Measurements from ENCODE around the gene NDUFA3. TPM values are rescaled to one million over a fixed set of nuclear protein-coding genes. Genes with fewer than 3 reads are reported as not detected.

Gene NDUFA3
- total RNA-seq, 1 experiment from 2014 or later, result 144 TPM

- Histone ChIP-seq H3K4me3 (ENCODE audit: low read depth, low read length, poor library complexity, severe bottlenecking) (no peak overlapping the region), H3K36me3 (ENCODE audit: insufficient read depth, low read length, poor library complexity, severe bottlenecking) (peaks cover 86% of the 10 kb centered on the region), H3K27me3 (replicated peaks; ENCODE audit: insufficient read depth, low read depth, low read length, poor library complexity) (no peaks in the 10 kb centered on the region), H3K27ac (ENCODE audit: low read depth, low read length, poor library complexity, severe bottlenecking) (no peak overlapping the region), H3K4me1 (ENCODE audit: insufficient read depth, low read length, poor library complexity, severe bottlenecking) (peaks cover 5% of the 10 kb centered on the region), H3K9me3 (ENCODE audit: low read depth, low read length, poor library complexity, severe bottlenecking) (no peaks in the 10 kb centered on the region)
- POLR2A ChIA-PET (ENCODE audit: low non-redundant PET), result no interaction called here
- CTCF ChIA-PET, result no interaction called here
- TF ChIP-seq EZH2 (IDR thresholded peaks at IDR 0.05; ENCODE audit: borderline replicate concordance, low read depth, low read length, poor library complexity, severe bottlenecking) (no peak), CTCF (conservative IDR thresholded peaks at IDR 0.05; ENCODE audit: low read depth, low read length) (no peak)
- no TSS peak for BruUV-seq (replicated peaks)
- intact Hi-C loops (cut with micrococcal nuclease; ENCODE audit: unreplicated experiment), result no loop called here
- no peak for DNase-seq (ENCODE audit: low spot score)
These were observed 51.2 kb downstream of the NDUFA3 start for GRCh38 chr19:54153731-54154326.

- peaks cover 76% of the 10 kb centered on the region for H3K36me3 ChIP-seq (ENCODE audit: insufficient read depth, low read length, poor library complexity, severe bottlenecking)
- TF ChIP-seq CTCF (conservative IDR thresholded peaks at IDR 0.05; ENCODE audit: low read depth, low read length) (no peak), EZH2 (IDR thresholded peaks at IDR 0.05; ENCODE audit: borderline replicate concordance, low read depth, low read length, poor library complexity, severe bottlenecking) (no peak)
- H3K4me1 ChIP-seq (ENCODE audit: insufficient read depth, low read length, poor library complexity, severe bottlenecking), result peaks cover 6% of the 10 kb centered on the region
- ChIA-PET CTCF (no interaction called here), POLR2A (ENCODE audit: low non-redundant PET) (no interaction called here)
- H3K27me3 ChIP-seq (replicated peaks; ENCODE audit: insufficient read depth, low read depth, low read length, poor library complexity), result no peaks in the 10 kb centered on the region
- no peak for DNase-seq (ENCODE audit: low spot score)
- no TSS peak for BruUV-seq (replicated peaks)
- intact Hi-C loops (cut with micrococcal nuclease; ENCODE audit: unreplicated experiment), result no loop called here
- no peak overlapping the region for H3K4me3 ChIP-seq (ENCODE audit: low read depth, low read length, poor library complexity, severe bottlenecking)
- H3K9me3 ChIP-seq (ENCODE audit: low read depth, low read length, poor library complexity, severe bottlenecking), result no peaks in the 10 kb centered on the region
- peak overlapping the region; percentile 28 for H3K27ac ChIP-seq (ENCODE audit: low read depth, low read length, poor library complexity, severe bottlenecking)
These were observed 52.1 kb downstream of the NDUFA3 start for GRCh38 chr19:54154603-54155345.

GRCh38 chr19:54155694-54156093 lies 53.0 kb downstream of the NDUFA3 start:
- Histone ChIP-seq H3K9me3 (ENCODE audit: low read depth, low read length, poor library complexity, severe bottlenecking) (no peaks in the 10 kb centered on the region), H3K36me3 (ENCODE audit: insufficient read depth, low read length, poor library complexity, severe bottlenecking) (peaks cover 69% of the 10 kb centered on the region), H3K4me3 (ENCODE audit: low read depth, low read length, poor library complexity, severe bottlenecking) (no peak overlapping the region), H3K27ac (ENCODE audit: low read depth, low read length, poor library complexity, severe bottlenecking) (no peak overlapping the region), H3K27me3 (replicated peaks; ENCODE audit: insufficient read depth, low read depth, low read length, poor library complexity) (no peaks in the 10 kb centered on the region), H3K4me1 (ENCODE audit: insufficient read depth, low read length, poor library complexity, severe bottlenecking) (peaks cover 6% of the 10 kb centered on the region)
- BruUV-seq (replicated peaks), result no TSS peak
- ChIA-PET POLR2A (ENCODE audit: low non-redundant PET) (no interaction called here), CTCF (no interaction called here)
- TF ChIP-seq CTCF (conservative IDR thresholded peaks at IDR 0.05; ENCODE audit: low read depth, low read length) (no peak), EZH2 (IDR thresholded peaks at IDR 0.05; ENCODE audit: borderline replicate concordance, low read depth, low read length, poor library complexity, severe bottlenecking) (no peak)
- intact Hi-C loops (cut with micrococcal nuclease; ENCODE audit: unreplicated experiment), result no loop called here
- DNase-seq (ENCODE audit: low spot score), result no peak
